ENCODE results near the gene MAU2.
"Not testable (repeated sequence)": the region's sequence is repeated elsewhere in the genome, so short reads cannot be mapped to it uniquely, and the experiment has no call there.

Gene MAU2

GRCh38 chr19:19348266-19348665 is 27.6 kb downstream of the MAU2 start:
- DNase-seq = no peak

- no peak for DNase-seq
These were observed 28.7 kb downstream of the MAU2 start for GRCh38 chr19:19349365-19349764.

- DNase-seq = not testable (repeated sequence)
These were observed 30.1 kb downstream of the MAU2 start for GRCh38 chr19:19350756-19351155.

- no peak for DNase-seq
These were observed 32.2 kb downstream of the MAU2 start for GRCh38 chr19:19352823-19353222.

- DNase-seq = no peak
These were observed 33.4 kb downstream of the MAU2 start for GRCh38 chr19:19354007-19354406.

GRCh38 chr19:19354932-19355331 is 34.3 kb downstream of the MAU2 start:
- DNase-seq = no peak

GRCh38 chr19:19355606-19356139 is 35.0 kb downstream of the MAU2 start:
- DNase-seq = no peak

- no peak for DNase-seq
These were observed 35.9 kb downstream of the MAU2 start for GRCh38 chr19:19356500-19356899.

GRCh38 chr19:19356901-19357566 is 36.4 kb downstream of the MAU2 start:
- DNase-seq = no peak

- peak; percentile 95 for DNase-seq
These were observed 40.5 kb downstream of the MAU2 start for GRCh38 chr19:19361075-19361594.

GRCh38 chr19:19362075-19362474 is 41.4 kb downstream of the MAU2 start:
- DNase-seq = no peak

GRCh38 chr19:19366434-19367396 is 46.1 kb downstream of the MAU2 start:
- peak; percentile 80 for DNase-seq

GRCh38 chr19:19368087-19368486 is 47.5 kb downstream of the MAU2 start:
- no peak for DNase-seq

GRCh38 chr19:19371059-19371458 is 50.4 kb downstream of the MAU2 start:
- no peak for DNase-seq

GRCh38 chr19:19372656-19373416 is 52.2 kb downstream of the MAU2 start:
- DNase-seq = no peak

- DNase-seq = no peak
These were observed 58.9 kb downstream of the MAU2 start for GRCh38 chr19:19379527-19379926.

GRCh38 chr19:19380316-19380715 is 59.7 kb downstream of the MAU2 start:
- DNase-seq = not testable (repeated sequence)

GRCh38 chr19:19381007-19381926 is 60.6 kb downstream of the MAU2 start:
- DNase-seq = no peak

GRCh38 chr19:19382118-19382517 is 61.5 kb downstream of the MAU2 start:
- DNase-seq = no peak

GRCh38 chr19:19384486-19384885 is 63.9 kb downstream of the MAU2 start:
- no peak for DNase-seq

GRCh38 chr19:19385131-19385895 is 64.7 kb downstream of the MAU2 start:
- DNase-seq = peak; percentile 100
